ENCODE measurements around the gene PTPRD. TPM values are rescaled to one million over a fixed set of nuclear protein-coding genes. Genes with fewer than 3 reads are reported as not detected.
"Not testable (repeated sequence)": the region's sequence is repeated elsewhere in the genome, so short reads cannot be mapped to it uniquely, and the experiment has no call there.

The PTPRD gene
- polyA plus RNA-seq, 12 donors, result 35.0 to 104 (median 78.4) TPM; not detected in 1

DNA sequence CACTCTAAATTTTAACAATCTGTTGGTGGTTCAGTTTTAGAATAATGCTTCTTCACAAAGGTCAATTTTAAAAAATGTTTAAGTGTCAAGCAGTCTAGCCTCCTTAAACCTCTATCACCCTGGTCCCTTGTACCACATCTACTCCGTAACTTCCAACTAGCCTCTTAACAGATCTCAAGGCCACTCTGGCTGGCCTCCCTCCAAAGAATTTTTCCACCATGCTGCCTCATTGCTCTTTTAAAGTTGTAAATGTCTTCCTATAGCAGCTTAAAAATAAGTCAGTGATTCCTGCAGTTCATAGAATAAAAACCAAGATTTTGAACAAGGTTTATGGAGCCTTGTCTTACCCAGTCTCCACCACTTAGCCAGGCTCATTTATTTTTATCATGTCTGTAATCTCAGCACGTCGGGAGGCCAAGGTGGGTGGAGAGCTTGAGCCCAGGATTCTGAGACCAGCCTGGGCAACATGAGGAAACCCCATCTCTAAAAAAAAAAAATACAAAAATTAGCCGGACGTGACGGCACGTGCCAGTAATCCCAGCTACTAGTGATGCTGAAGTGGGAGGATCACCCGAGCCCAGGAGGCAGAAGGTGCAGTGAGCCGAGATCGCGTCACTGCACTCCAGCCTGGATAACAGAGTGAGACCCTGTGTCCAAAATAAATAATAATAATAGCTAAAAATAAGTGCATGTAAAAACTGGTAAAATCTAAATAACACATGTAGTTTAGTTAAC is 1888.4 kb downstream of the PTPRD start:
- no peak for DNase-seq

DNA sequence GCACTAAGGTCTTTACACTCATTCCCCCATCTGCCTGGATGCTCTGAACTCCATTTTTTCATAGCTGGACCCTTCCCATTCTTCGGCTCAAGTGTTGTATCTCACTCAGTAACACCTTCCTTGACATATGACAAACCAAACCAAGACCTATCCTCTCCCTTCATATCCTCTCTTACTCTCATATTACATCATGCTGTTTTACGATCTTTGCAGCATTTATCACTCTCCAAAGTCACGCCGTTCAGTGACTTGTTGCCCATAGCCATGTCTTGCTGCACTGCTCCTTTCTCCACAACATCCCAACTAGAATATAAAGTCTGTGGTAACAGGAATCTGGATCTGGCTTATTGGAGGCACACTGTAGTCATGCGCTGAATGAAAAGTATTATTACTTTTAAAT is 1889.6 kb downstream of the PTPRD start:
- DNase-seq, result no peak

DNA sequence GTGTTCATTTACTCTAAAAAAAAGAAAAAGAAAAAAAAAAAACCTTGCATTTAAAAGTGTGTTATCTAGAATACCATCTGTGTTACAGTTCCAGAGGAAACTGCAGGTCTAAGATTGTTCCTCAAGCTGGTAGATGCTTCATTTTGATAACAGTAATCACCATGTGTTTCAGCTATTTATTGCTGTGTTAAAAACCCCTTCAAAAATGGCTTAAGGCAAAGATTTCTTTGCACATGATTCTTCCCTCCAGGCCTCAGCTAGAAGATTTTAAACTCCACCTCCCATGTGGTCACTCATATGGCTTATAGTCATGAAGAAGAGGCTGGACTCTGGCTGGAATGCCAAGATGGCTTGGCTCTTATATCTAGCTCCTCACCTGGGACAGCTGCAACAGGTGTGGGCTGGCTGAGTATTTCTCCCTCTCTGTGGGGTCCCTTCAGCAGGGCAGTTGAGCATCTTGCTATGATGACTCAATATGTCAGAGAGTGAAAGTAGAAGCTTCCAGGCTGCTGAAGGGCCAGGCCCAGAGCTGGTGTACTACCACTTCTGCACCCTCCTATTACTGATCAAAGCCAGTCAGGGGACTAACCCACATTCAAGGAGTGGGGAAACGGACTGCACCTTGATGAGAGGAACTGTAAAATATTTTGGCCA is 1892.8 kb downstream of the PTPRD start:
- no peak for DNase-seq

DNA sequence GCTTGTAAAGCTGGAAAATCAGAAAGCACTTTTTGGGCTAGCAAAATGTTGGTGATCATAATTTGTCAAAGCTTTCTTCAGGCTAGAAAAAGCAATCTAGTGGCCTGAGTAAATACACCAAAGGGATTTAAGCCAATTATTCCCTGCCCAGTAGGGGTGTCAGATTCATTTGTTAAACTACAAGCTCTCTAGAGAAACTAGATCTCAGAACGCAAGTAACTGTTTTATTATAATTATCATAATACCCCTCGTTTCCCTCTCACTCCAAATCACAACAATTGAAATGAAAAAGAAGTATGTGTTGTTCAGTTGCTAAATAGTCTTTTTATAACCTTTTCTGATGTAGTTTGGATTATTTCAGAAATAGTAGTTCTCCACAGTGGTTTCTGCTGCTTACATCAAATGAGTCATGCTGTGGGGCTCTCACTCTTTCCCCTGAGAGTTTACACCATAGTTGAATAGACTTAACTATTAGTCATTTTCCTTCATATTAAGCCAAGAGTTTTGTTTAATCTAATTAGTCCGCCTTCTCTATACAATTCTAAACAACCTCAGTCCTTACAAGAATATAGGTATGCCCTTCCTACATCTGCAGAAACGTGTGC is 1894.6 kb downstream of the PTPRD start:
- DNase-seq, result no peak

DNA sequence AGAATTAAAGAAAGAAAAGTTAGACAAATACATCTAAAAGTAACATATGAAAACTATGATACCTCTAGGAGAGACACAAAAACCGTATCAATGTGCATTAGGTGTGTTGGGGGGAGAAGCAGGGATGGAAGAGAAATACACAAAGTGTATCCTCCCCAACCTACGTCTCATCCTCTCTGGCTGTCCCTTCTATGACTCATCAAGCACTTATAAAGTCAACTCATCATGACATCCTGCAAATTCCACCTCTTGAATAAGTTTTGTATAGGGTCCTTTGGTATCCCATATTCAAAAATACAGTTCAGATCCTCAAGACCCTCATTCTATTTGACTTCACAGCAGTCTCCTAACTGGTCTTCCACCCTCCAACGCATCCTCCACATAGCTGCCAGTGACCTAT is 1895.7 kb downstream of the PTPRD start:
- no peak for DNase-seq

DNA sequence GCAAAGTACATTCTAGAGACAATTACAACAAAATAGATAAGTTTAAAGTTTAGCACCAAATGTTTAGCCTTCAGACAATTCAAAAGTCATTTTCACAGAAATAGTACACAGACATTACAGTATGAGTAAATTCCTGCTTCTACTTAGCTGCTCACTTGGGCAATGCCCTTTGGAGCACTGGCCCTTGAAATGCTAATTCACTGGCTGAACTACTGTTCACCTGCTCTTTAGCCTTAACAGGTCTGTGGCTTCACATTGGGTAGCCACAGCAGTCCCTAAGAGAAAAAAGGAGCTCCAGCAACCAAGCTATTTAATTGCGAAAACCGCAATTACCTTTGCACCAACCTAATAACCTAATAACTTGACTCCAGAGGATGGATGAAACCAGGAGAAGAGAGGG is 1897.0 kb downstream of the PTPRD start:
- DNase-seq, result no peak

DNA sequence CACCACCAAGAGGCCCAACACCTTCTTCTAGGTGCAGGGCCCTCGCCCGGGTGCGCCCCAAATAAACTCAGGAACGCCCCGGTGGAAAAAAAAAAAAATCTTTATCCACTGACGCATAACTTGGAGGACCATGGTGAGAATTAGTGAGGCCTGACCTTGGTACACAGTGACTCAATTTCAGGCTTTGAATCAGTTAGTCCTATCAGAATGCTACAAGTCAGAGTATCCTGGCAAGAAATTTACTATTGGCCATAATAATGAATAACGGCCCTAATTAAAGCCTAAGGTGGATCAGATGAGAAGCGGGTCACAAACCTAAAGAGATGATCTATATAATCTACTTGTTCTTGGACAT is 1899.0 kb downstream of the PTPRD start:
- no peak for DNase-seq

DNA sequence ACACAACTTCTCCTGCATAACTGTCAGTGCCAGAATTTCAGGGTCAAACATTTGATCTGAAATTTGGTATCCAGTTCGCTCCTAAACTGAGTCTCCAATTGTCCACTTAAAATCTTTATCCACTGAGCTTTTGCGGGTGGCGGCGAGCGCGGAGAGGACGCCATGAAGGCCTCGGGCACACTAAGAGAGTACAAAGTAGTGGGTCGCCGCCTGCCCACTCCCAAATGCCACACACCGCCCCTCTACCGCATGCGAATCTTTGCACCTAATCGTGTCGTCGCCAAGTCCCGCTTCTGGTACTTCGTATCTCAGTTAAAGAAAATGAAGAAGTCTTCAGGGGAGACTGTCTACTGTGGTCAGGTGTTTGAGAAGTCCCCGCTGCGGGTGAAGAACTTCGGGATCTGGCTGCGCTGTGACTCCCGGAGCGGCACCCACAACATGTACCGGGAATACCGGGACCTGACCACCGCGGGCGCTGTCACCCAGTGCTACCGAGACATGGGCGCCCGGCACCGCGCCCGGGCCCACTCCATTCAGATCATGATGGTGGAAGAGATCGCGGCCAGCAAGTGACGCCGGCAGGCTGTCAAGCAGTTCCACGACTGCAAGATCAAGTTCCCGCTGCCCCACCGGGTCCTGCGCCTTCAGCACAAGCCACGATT is 1899.5 kb downstream of the PTPRD start:
- no peak for DNase-seq

DNA sequence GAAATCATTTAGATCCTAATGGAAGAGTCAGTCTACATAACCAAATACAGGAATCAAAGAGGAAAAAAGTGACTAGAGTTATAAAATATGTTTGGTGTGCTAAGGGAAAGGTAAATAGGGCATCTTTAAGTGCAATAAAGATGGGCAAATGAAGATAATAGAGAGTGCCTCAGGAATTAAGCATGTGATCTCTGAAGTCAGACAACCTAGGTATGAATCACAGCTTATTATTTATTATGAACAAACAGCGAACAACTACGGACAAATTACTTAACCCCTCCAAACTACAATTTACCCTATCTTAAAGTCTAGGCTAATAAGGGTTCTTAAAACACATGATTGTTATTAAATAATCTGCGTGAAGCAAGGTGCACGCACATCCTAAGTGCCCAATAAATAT is 1903.1 kb downstream of the PTPRD start:
- no peak for DNase-seq

DNA sequence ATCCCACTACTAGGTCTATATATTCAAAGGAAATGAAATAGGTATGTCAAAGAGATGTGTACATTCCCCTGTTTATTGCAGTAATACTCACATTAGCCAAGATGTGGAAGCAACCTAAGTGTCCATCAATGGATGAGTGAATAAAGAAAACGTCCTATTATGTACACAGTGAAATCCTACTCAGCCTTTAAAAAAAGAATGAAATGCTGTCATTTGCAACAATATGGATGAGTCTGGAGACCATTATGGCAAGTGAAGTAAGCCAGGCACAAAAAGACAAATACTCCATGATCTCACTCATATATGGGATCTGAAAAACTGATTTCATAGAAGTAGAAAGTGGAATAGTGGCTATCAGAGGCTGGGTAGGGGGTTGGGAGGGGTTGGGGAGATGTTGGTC is 1904.1 kb downstream of the PTPRD start:
- no peak for DNase-seq

DNA sequence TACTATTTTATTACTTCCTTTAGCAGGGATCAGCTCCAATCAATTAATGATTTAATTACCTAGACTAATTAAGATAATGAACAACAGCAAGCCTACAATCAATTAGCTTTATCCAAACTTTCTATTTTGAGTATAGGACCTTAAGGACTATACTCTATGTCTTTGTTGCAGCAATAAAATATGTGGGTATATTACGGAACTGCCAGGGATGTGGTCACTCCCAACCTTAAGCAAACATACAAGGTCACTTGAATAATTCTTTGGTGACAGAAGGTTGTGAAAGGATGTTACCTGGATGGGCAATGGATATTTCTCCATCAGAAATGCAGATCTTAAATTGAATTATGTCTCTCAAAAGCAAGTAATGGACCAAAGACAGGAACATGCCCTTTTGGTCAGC is 1905.8 kb downstream of the PTPRD start:
- DNase-seq, result no peak

DNA sequence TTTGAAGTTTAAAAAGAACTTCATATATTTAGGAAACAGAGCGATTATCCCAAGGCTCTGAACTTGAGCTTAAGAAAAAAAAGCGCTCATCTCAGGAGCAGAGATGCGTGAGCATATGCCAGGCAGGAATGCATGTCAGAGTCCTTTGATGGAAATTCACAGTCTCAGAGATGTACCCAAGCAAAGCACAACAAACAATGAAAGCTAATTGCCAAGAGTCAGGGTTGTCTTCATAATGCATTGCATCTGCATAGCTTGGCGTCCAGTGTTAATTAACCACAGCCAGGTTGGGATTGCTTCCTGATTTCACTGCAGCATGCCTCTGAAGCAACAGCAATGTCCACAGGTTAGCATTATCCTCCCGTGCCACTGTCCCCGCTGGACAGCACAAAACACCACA is 1906.3 kb downstream of the PTPRD start:
- no peak for DNase-seq

DNA sequence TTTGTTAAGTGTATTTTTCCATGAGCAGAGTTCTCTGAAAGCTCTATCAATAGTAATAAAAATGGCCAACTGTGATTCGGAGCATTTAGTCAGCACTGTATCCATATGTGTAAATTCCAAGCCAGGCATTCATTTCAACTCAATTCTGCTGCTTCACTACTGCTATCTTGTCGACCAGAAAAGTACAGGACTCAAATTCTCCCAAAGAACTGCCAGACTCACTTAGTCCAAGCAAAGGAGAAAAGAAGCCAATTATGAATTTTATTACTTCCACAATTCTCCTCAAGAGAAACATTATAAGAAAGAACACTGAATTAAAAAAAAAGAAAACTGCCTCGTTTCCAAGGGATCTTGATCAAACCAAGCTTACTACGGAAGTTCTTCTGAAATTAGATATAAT is 1906.9 kb downstream of the PTPRD start:
- peak; percentile 56 for DNase-seq

DNA sequence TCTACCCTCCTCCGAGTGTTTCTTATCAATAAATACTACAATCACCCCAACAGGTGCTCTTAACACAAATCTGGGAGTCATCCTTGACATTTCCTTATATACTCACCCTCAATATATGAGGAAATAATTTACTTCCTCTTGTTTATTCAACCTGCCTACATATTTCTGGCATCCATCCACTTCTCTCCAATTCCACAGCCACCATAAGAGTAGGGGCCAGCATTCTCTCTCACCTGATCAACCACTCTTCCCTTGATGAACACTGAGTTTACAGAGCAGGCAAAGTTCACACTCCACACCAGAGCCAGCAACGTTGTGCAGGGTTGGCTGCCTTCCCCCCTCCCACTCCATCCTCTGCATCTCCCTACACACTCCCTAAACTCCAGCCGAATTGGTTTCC is 1908.9 kb downstream of the PTPRD start:
- DNase-seq, result no peak

DNA sequence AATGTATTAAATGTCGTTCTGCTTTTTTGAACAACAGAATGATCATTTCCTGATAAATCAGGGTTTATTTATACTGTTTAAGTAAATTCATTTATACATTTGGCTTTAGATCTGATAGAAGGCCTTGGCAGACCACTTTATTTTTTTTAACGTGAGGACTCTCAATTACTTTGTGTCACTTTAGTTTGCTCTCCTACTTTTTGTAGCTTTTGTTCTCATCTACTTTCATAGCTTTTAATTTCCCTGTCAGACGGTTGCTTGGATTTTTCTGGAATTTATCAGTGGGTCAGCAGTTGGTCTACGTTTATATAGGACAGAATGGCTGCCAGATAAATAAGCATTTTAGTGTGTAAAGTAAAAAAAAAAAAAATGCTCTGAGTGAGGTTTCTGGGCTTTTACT is 1910.9 kb downstream of the PTPRD start:
- no peak for DNase-seq

DNA sequence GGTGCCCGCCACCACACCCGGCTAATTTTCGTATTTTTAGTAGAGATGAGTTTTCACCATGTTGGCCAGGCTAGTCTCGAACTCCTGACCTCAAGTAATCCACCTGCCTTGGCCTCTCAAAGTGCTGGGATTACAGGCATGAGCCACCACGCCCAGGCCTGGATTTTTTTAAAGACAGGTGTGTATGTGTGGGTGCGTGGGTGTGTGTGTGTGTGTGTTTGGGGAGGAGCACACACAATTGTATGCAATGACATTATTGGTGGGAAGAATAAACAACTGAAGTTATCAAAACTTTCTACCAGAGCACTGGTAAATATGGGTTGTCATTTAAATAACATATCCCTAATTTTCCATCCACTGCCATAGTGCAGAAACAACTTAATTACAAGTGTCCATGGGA is 1915.2 kb downstream of the PTPRD start:
- not testable (repeated sequence) for DNase-seq

DNA sequence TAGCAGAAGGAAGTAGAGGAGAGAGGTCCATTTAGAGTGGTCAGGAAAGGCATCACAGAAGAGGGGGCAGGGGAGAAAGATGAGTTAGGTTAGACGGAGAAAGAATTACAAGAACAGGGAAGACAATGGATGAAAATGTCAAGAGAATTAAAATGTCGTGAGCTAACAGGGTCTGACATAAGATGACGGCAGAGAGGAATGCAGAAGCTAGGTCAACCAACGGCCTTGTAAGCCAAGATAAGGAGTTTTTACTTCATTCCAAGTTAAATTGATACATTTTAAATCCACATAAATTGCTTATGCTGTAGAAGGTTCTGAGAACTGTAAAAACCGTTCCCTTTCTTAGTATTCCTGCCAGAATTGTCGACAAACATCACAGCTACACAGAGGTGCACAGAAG is 1916.3 kb downstream of the PTPRD start:
- no peak for DNase-seq

DNA sequence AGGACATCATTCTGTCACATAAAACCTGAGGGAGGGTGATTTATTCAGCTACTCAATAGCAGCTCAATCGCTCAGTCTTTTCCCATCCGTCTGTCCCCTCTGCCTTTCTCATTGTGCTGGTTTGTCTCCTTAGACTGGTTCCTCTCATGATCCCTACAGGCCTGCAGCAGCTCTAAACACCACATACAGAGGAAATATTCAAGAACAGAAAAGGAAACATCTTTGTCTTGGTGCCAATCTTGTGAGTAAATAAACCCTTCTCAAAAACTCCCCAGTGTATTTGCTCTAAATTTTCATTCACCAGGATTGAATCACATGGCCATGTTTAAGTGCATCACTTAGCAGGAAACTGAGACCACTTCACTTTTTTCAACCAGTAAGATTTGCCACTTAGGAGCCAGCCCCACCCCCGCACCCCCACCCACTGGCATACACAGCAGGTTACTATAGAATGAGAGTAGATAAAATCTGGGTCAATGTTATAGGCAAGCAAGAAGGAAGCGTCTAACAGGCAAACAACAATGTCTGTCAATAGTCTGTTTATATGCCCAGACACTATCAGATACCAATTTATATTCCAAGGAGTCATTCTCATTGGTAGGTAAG is 1917.7 kb downstream of the PTPRD start:
- DNase-seq, result no peak

DNA sequence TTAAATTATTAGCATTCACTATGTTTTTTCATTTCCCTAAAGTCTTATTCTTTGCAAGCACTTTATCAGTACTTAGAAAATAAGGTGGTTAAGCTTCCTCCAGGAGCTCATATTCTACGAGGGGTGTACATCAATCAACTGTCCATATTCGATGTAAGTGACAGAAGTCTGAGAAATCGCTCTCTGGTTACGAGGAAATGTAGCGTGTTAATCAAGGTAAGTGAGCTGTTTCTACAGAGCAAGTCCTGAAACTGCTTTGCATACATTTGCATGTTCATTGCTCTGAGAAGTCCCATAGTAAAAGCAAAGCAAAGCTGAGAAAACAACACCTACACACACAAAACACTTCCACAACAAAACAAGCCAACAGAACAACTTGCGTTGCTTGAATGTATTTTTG is 1919.3 kb downstream of the PTPRD start:
- no peak for DNase-seq

DNA sequence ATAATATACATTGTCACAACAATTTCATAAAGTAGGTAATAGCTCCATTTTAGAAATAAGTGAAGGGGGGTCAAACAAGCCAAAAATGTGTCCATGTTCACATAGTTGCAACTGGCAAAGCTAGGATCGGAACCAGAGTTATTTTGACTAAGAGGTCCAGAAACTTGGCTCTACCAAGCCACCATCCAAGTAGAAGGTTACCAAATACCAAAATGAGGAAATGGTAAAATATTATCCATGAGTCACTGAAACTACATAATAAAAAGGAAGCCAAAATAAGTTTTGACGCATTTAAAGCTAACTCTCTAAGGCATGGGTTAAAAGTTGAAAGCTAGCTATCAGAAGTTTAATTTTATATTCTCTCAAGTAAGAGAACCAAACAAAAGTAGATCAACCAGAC is 1926.3 kb downstream of the PTPRD start:
- DNase-seq, result no peak

DNA sequence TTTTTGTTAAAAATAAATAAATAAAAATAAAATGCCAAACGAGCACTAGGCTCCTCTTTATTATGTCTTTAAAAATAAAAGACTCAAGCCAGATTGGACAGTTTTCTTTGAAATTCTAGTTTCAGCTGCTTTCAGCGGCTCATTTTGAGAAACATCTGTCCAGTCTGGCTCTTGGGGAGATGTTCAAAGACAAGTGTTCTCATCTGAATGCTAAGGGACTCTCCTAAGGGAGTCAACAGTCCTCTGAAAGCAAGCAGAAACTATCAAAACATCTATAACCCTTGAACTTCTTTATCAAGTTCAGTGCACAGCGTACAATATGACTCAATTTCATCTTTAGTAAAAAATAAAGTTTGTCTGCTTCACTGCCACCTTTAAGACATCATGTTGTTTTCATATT is 1927.0 kb downstream of the PTPRD start:
- DNase-seq, result no peak

DNA sequence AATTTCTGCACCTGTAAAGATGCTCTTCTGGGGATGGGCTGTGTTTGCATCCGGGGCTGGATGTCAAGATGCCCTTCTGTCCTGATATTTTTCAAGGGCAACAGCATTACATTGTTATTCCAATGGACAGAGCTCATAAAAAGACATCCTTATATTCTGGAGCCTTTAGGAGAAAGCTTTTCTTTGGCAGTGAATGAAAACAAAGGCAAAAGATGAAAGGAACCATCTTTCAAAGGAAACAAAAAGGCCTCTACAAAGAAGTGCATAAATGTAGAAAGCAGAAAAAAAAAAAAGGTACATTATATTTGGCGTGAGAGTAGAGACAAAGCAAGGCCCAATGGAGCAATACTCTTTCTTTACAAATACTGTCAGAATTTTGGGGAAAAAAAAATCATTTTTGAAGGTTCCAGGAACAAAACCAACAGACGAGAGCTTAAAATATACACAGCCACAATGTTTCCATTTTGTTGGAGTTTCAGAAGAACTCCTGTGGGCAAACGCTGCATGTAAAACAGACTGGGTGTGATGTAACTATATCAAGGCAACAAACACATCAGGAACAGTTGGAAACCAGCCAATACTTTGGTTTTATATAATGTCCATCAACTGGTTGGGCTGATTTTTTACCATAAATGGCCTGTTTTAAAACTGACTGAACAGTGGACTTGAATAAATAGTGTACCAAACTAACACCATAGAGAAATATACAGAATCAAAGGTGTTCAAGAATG is 1927.7 kb downstream of the PTPRD start:
- no peak for DNase-seq

Measured in muscle of arm (tissue), 12 donors.